AG09309 (cell line): ENCODE measurements around the gene DNAH5.

Experiments used
- DNase-seq: peaks from one replicate; pipeline ENCODE4 v3.0.0-alpha.2; 2010; ENCODE audit warnings: low read depth
- H3K4me3 ChIP-seq: 2 replicates; pipeline ENCODE4 v1.5.1; 2011; ENCODE audit warnings: mild to moderate bottlenecking, low read depth, low read length, moderate library complexity; ENCODE audit not compliant: control insufficient read depth
- TF ChIP-seq, protein P1 (sequence below): IDR thresholded peaks from 2 replicates; pipeline ENCODE4 v1.5.1; 2011; ENCODE audit warnings: mild to moderate bottlenecking, low read depth, low read length, inconsistent platforms; ENCODE audit not compliant: insufficient read depth, control insufficient read depth; ENCODE audit errors: missing control alignments

The DNAH5 gene

DNA sequence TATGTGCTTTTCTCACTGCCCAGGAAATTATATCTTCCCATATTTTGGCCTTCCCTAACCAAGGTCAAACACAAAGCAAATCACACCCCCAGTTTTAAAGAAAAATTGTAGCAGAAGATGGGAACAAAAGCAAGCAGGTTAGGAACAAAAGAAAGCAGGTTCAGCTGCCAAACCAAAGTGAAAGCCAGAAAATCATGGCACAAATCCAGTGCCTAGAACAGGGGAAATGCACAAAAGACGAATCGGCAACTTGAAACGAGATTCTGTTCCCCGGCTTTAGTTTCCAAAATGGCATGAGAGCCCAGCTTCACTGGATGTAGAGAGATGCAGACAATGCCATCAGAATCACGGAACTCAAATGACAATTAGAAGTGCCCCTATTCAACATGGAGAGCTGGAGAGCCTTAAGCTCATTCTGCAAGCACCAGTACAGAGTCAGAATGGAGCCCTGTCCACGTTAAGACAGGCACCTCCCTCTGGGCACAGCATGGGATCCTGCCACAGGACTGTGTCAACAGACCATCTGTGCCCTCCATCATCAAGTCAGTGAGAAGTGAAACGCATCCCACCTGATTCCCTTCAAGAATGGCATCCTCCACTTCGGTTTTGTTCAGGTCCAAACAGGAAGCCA, 13.8 kb downstream of the DNAH5 start:
- no peak for DNase-seq
- no peak overlapping the region for H3K4me3 ChIP-seq
- TF ChIP-seq, protein P1, sequence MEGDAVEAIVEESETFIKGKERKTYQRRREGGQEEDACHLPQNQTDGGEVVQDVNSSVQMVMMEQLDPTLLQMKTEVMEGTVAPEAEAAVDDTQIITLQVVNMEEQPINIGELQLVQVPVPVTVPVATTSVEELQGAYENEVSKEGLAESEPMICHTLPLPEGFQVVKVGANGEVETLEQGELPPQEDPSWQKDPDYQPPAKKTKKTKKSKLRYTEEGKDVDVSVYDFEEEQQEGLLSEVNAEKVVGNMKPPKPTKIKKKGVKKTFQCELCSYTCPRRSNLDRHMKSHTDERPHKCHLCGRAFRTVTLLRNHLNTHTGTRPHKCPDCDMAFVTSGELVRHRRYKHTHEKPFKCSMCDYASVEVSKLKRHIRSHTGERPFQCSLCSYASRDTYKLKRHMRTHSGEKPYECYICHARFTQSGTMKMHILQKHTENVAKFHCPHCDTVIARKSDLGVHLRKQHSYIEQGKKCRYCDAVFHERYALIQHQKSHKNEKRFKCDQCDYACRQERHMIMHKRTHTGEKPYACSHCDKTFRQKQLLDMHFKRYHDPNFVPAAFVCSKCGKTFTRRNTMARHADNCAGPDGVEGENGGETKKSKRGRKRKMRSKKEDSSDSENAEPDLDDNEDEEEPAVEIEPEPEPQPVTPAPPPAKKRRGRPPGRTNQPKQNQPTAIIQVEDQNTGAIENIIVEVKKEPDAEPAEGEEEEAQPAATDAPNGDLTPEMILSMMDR: no peak

GRCh38 chr5:13926731-13927130, 17.8 kb downstream of the DNAH5 start:
- TF ChIP-seq, protein P1: no peak
- no peak for DNase-seq
- no peak overlapping the region for H3K4me3 ChIP-seq

GRCh38 chr5:13921578-13921977, 22.9 kb downstream of the DNAH5 start:
- H3K4me3 ChIP-seq: no peak overlapping the region
- TF ChIP-seq, protein P1: no peak
- no peak for DNase-seq

DNA sequence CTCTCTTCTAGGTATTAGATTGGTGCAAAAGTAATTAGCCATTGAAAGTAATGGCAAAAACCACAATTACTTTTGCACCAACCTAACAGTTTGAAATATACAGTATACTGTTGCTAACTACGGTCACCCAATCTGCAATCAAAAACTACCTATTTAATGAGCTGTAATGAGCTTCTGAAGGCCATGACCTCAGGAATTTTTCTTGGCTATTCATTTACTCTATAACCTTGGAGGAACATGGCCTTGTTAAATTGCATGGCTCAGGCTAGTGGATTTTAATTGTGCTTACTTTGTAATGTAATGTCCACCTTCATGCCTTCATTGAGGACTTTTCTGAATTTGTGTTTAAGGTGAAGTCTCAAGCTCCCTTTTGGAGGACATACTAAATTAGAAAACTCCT, 24.7 kb downstream of the DNAH5 start:
- H3K4me3 ChIP-seq: no peak overlapping the region
- DNase-seq: no peak
- TF ChIP-seq, protein P1: no peak

GRCh38 chr5:13919087-13919486, 25.4 kb downstream of the DNAH5 start:
- TF ChIP-seq, protein P1: no peak
- no peak overlapping the region for H3K4me3 ChIP-seq
- no peak for DNase-seq

DNA sequence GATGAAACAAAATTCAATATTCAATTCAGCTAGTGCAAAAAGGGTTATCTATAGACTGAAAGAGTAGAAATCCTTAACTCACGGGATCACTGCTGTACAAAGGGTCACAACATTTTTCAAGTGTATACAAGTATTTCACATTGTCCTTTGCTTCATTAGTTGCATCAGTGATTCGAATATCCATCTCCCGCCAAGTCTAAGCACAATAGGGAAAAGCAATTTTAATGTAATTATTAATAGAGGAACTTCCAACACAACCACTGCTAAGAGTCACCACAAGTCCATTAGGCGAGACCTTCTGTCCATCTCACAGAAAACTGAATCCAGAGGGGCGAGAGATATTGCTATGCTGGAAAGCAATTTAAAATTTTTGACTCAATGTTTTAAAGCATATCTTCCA, 27.4 kb downstream of the DNAH5 start:
- TF ChIP-seq, protein P1: no peak
- no peak overlapping the region for H3K4me3 ChIP-seq
- no peak for DNase-seq
